22Rv1 (cell line): Measurements from ENCODE around the gene SLC2A1.

Source experiments
- ZFX ChIP-seq: fragments of 450-650 bp; IDR thresholded peaks from 2 replicates; pipeline ENCODE4 v1.6.1; 2017; ENCODE audit warnings: antibody characterized with exemption, borderline replicate concordance
- TF ChIP-seq, protein P1 (sequence below): fragments of 450-650 bp; IDR thresholded peaks from 2 replicates; pipeline ENCODE4 v1.5.1; 2017; ENCODE audit warnings: mild to moderate bottlenecking

DNA sequence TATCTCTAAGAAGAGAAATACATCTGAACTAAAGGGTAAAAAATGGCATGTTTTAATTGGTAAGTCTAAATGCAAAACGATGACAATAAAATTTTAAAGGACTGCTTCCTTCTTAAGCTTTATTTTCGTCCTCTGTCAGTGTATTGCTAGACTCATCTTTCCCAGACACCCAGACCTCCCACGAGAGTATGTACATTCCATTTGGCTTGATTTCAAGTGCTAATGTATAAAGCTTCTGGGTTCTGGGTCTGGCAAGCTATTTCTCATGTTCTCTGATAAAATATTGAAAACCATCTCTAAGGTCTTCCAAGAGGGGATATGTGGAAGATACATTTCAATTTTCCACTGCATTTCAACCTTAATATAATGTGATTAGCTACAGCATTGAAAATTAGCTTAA lies 24.6 kb upstream of the SLC2A1 start:
- TF ChIP-seq, protein P1, sequence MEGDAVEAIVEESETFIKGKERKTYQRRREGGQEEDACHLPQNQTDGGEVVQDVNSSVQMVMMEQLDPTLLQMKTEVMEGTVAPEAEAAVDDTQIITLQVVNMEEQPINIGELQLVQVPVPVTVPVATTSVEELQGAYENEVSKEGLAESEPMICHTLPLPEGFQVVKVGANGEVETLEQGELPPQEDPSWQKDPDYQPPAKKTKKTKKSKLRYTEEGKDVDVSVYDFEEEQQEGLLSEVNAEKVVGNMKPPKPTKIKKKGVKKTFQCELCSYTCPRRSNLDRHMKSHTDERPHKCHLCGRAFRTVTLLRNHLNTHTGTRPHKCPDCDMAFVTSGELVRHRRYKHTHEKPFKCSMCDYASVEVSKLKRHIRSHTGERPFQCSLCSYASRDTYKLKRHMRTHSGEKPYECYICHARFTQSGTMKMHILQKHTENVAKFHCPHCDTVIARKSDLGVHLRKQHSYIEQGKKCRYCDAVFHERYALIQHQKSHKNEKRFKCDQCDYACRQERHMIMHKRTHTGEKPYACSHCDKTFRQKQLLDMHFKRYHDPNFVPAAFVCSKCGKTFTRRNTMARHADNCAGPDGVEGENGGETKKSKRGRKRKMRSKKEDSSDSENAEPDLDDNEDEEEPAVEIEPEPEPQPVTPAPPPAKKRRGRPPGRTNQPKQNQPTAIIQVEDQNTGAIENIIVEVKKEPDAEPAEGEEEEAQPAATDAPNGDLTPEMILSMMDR = no peak
- TF ChIP-seq ZFX = no peak
